OCI-LY1 (cell line): ENCODE measurements around the gene TNPO2.

Source experiments
- CTCF ChIP-seq: fragments of 200-600 bp; sonication (generic), shearing (Covaris generic); IDR thresholded peaks from 2 replicates; pipeline ENCODE4 v1.5.1; 2017; ENCODE audit warnings: mild to moderate bottlenecking, antibody characterized with exemption, low read length, moderate library complexity, mixed read lengths
- EZH2 ChIP-seq: fragments of 200-600 bp; sonication (generic), shearing (Covaris generic); IDR thresholded peaks from 2 replicates; pipeline ENCODE4 v1.8.0; 2017; ENCODE audit warnings: borderline replicate concordance, mixed run types, mild to moderate bottlenecking, antibody characterized with exemption, low read length, moderate library complexity, mixed read lengths

DNA sequence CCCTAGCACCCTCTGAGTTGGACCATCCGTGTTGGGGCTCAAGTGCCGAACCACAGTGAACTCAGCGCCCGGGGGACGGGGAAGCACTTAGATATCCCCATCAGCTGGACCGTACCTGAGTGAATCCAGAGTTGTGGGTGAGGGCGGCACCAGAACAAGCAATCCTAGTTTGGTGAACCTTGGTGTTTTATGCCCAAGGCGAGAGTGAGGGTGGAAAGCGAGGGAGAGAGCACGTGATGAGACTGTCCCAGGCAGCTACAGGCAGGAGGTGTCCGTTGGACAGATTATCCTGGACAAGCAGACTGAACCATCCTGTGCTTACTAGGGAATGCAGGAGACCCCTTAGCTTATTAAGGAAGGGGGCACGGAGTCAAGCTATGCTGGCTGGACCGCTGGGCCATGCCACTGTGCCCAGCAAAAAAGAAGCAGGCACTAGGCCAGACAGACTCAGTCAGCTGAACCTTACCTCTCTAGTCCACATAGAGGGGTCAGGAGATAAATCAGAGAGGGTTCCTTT lies 14.2 kb upstream of the TNPO2 start:
- TF ChIP-seq CTCF (no peak), EZH2 (no peak)
